Neural cell (in vitro differentiated cells): Measurements from ENCODE around the gene B4GALT5. TPM values are rescaled to one million over a fixed set of nuclear protein-coding genes. Genes with fewer than 3 reads are reported as not detected.

ENCODE experiments used
- H2AFZ ChIP-seq: fragments of 200-600, 300-800 bp; sonication (generic), shearing (Covaris generic); 2 replicates; pipeline ENCODE4 v1.6.0; 2014; ENCODE audit warnings: low read depth, mild to moderate bottlenecking, antibody characterized with exemption, low read length, moderate library complexity
- H3F3A ChIP-seq: fragments of 200-600 bp; shearing (Covaris generic); 2 replicates; pipeline ENCODE4 v1.6.1; 2016; ENCODE audit warnings: mild to moderate bottlenecking, moderate library complexity, mixed read lengths, antibody characterized with exemption, low read length; ENCODE audit not compliant: insufficient read depth, poor library complexity, severe bottlenecking
- H3K27ac ChIP-seq: fragments of 200-600, 300-800 bp; sonication (generic), shearing (Covaris generic); 2 replicates; pipeline ENCODE4 v1.5.1; 2014; ENCODE audit warnings: mild to moderate bottlenecking, low read length, moderate library complexity
- H3K27me3 ChIP-seq: fragments of 300-800, 200-600 bp; sonication (generic), shearing (Covaris generic); 2 replicates; pipeline ENCODE4 v1.6.0; 2014; ENCODE audit warnings: mild to moderate bottlenecking, low read depth, low read length, moderate library complexity; ENCODE audit not compliant: insufficient read depth
- H3K36me3 ChIP-seq: fragments of 300-800, 200-600 bp; sonication (generic), shearing (Covaris generic); 2 replicates; pipeline ENCODE4 v1.5.1; 2014; ENCODE audit warnings: mild to moderate bottlenecking, antibody characterized with exemption, low read length, moderate library complexity; ENCODE audit not compliant: insufficient read depth
- H3K4me2 ChIP-seq: fragments of 300-800, 200-600 bp; sonication (generic), shearing (Covaris generic); 2 replicates; pipeline ENCODE4 v1.6.0; 2014; ENCODE audit warnings: mild to moderate bottlenecking, low read length
- H3K4me3 ChIP-seq: fragments of 300-800, 200-600 bp; sonication (generic), shearing (Covaris generic); 2 replicates; pipeline ENCODE4 v1.5.1; 2014; ENCODE audit warnings: mild to moderate bottlenecking, low read length, moderate library complexity
- H3K79me2 ChIP-seq: fragments of 200-600 bp; shearing (Covaris generic); replicated peaks from 2 replicates; pipeline ENCODE4 v1.6.0; 2014; ENCODE audit warnings: mild to moderate bottlenecking, low read length, moderate library complexity; ENCODE audit not compliant: insufficient read depth
- H3K9ac ChIP-seq: fragments of 300-800, 200-600 bp; sonication (generic), shearing (Covaris generic); 2 replicates; pipeline ENCODE4 v1.6.1; 2016; ENCODE audit warnings: mild to moderate bottlenecking, low read length, mixed read lengths
- H3K9me2 ChIP-seq: fragments of 200-600 bp; shearing (Covaris generic); 2 replicates; pipeline ENCODE4 v1.6.1; 2016; ENCODE audit warnings: mild to moderate bottlenecking, low read length, mixed read lengths; ENCODE audit not compliant: insufficient read depth
- H3K9me3 ChIP-seq: fragments of 200-600, 300-800 bp; sonication (generic), shearing (Covaris generic); 2 replicates; pipeline ENCODE4 v1.6.1; 2016; ENCODE audit warnings: mild to moderate bottlenecking, mixed run types, low read length, moderate library complexity, mixed read lengths
- H4K20me1 ChIP-seq: fragments of 200-600 bp; shearing (Covaris generic); 2 replicates; pipeline ENCODE4 v1.6.1; 2016; ENCODE audit warnings: mild to moderate bottlenecking, mixed run types; ENCODE audit not compliant: insufficient read depth
- CTCF ChIP-seq: fragments of 450-650 bp; IDR thresholded peaks from 2 replicates; pipeline ENCODE4 v1.5.1; 2014; ENCODE audit warnings: antibody characterized with exemption, mild to moderate bottlenecking, moderate library complexity; ENCODE audit not compliant: poor library complexity, severe bottlenecking
- MXI1 ChIP-seq: fragments of 450-650 bp; conservative IDR thresholded peaks from 2 replicates; pipeline ENCODE4 v1.6.1; 2014; ENCODE audit warnings: antibody characterized with exemption, mild to moderate bottlenecking; ENCODE audit not compliant: poor library complexity, severe bottlenecking
- POLR2AphosphoS5 ChIP-seq: IDR thresholded peaks from 2 replicates; pipeline ENCODE4 v1.6.1; 2012
- RAD21 ChIP-seq: fragments of 450-650 bp; conservative IDR thresholded peaks from 2 replicates; pipeline ENCODE4 v1.6.1; 2014; ENCODE audit warnings: antibody characterized with exemption, mild to moderate bottlenecking, moderate library complexity
- REST ChIP-seq: IDR thresholded peaks from 2 replicates; pipeline ENCODE4 v1.6.1; 2012; ENCODE audit warnings: borderline replicate concordance
- SMC3 ChIP-seq: fragments of 450-650 bp; conservative IDR thresholded peaks from 2 replicates; pipeline ENCODE4 v1.6.1; 2014; ENCODE audit warnings: antibody characterized with exemption, mild to moderate bottlenecking, moderate library complexity; ENCODE audit not compliant: poor library complexity
- TAF1 ChIP-seq: IDR thresholded peaks from 2 replicates; pipeline ENCODE4 v1.6.1; 2012; ENCODE audit warnings: low read depth
- polyA plus RNA-seq: library from polyadenylated mRNA; depleted of rRNA; stranded (reverse); fragments of >200 nt; gene quantifications from 2 replicates; pipeline ENCODE4 v1.2.3, GENCODE V29; 2014

Gene B4GALT5
- polyA plus RNA-seq, 1 donor from 2014 or later, result 34.7 TPM

- Histone ChIP-seq H3F3A (no peaks in the 10 kb centered on the region), H2AFZ (no peak overlapping the region), H4K20me1 (no peaks in the 10 kb centered on the region), H3K4me2 (no peak overlapping the region), H3K79me2 (no peaks in the 10 kb centered on the region), H3K27me3 (no peaks in the 10 kb centered on the region), H3K4me3 (no peak overlapping the region), H3K27ac (no peak overlapping the region), H3K9me3 (no peaks in the 10 kb centered on the region), H3K9ac (no peak overlapping the region), H3K9me2 (no peaks in the 10 kb centered on the region), H3K36me3 (no peaks in the 10 kb centered on the region)
- TF ChIP-seq POLR2AphosphoS5 (no peak), CTCF (no peak), TAF1 (no peak)
Measured at GRCh38 chr20:49752201-49752903, 38.7 kb upstream of the B4GALT5 start.

- no peak for TF ChIP-seq RAD21
- no peak overlapping the region for H2AFZ ChIP-seq
- no peaks in the 10 kb centered on the region for H4K20me1 ChIP-seq
- no peaks in the 10 kb centered on the region for H3F3A ChIP-seq
- H3K4me3 ChIP-seq, result no peak overlapping the region
- no peak overlapping the region for H3K4me2 ChIP-seq
- H3K27me3 ChIP-seq, result no peaks in the 10 kb centered on the region
- no peak overlapping the region for H3K9ac ChIP-seq
- H3K9me3 ChIP-seq, result no peaks in the 10 kb centered on the region
- H3K36me3 ChIP-seq, result no peaks in the 10 kb centered on the region
- no peaks in the 10 kb centered on the region for H3K79me2 ChIP-seq
- H3K27ac ChIP-seq, result no peak overlapping the region
- H3K9me2 ChIP-seq, result no peaks in the 10 kb centered on the region
Measured at GRCh38 chr20:49751397-49751736, 37.7 kb upstream of the B4GALT5 start.

GRCh38 chr20:49750611-49751396 lies 37.1 kb upstream of the B4GALT5 start:
- Histone ChIP-seq H3K4me3 (no peak overlapping the region), H3K79me2 (no peaks in the 10 kb centered on the region), H3K4me2 (no peak overlapping the region), H3K27ac (no peak overlapping the region), H3K27me3 (no peaks in the 10 kb centered on the region), H2AFZ (no peak overlapping the region), H3K9me2 (no peaks in the 10 kb centered on the region), H3F3A (no peaks in the 10 kb centered on the region), H3K9me3 (no peaks in the 10 kb centered on the region), H4K20me1 (no peaks in the 10 kb centered on the region), H3K9ac (no peak overlapping the region), H3K36me3 (no peaks in the 10 kb centered on the region)
- no peak for TF ChIP-seq TAF1
- no peak for TF ChIP-seq REST
- TF ChIP-seq CTCF, result no peak
- TF ChIP-seq POLR2AphosphoS5, result no peak
- no peak for TF ChIP-seq MXI1
- TF ChIP-seq SMC3, result no peak
